DMS 273 treated with DMSO at 0.1 percent for 48 hours (cell line): Measurements from ENCODE around the gene GALNT18.

Experiments
- DNase-seq: peaks from one replicate; lab custom pipeline; 2025; lab: John Stamatoyannopoulos, UW

Gene GALNT18

GRCh38 chr11:11427542-11427941 lies 194.3 kb downstream of the GALNT18 start:
- DNase-seq: no peak

DNA sequence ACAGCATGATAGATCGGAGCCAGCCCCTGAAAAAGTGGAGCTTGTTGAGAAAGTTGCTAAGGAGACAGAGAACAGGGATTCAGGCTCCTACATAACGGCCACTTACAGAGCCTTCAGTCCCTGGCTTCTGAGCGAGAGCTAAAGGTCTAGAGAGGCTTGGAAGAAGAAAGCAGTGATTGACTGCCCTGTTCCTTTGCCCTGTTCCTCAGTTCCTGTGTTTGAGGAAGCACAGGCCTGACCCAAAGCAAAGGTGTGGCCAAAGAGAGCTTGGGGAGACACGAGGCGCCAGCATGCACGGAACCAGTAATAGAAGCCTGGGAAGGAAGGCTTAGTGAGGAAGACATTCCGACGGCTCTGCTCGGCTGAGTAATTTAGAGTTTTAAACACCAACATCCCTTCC lies 194.7 kb downstream of the GALNT18 start:
- no peak for DNase-seq

GRCh38 chr11:11426226-11426952 lies 195.4 kb downstream of the GALNT18 start:
- DNase-seq: no peak

DNA sequence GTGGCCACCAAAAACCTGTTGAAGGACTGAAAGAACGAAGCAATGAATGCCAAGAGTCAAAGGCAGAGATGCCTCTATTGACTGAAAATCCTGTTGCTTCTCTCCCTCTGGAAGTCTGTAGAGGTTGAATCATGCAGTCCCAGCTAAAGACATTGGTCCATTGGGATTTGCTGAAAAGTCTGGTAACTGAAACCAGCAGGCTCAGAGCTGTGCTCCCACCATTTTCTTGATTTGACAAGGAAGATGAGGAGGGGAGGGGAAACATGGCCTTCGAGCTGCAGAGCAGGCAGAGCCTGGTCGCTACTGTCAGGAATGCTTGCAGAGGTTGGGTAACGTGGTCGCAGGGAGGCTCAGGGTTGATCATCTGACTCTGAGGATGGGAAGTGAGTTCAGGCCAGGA lies 196.0 kb downstream of the GALNT18 start:
- no peak for DNase-seq

GRCh38 chr11:11424688-11425087 lies 197.1 kb downstream of the GALNT18 start:
- no peak for DNase-seq

DNA sequence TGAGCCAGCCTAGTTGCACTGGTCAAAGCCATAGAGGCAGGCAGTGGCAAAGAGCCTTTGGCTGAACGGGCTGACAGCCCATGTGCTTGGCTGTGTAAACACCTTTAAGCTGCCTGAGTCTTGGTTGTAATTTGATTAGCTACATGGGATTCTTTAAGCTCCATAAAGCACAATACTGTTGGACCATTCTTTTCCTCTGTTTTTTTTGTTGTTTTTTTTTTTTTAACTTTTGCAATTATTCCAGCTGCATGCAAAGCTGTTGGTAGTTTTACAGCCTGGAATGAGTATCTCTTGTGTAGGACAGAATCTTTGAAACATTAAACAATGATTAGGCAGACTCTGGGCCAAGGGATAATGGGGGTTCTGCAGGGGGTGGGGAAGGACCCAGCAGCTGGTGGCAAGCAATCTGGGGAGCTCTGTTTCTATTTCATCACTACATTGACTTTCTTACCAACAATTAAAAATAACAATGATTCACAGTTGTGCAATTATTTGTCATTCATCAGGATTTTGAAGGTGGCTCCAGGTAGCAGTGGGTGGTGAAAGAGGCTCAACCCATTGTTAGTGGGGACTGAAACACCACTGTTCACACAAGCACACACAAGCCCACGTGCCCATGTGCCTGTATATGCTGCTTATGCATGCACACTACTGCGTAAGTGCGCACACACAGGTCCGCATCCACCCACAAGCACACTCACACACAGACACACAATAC lies 199.2 kb downstream of the GALNT18 start:
- DNase-seq: no peak

GRCh38 chr11:11421509-11421908 lies 200.3 kb downstream of the GALNT18 start:
- DNase-seq: no peak

DNA sequence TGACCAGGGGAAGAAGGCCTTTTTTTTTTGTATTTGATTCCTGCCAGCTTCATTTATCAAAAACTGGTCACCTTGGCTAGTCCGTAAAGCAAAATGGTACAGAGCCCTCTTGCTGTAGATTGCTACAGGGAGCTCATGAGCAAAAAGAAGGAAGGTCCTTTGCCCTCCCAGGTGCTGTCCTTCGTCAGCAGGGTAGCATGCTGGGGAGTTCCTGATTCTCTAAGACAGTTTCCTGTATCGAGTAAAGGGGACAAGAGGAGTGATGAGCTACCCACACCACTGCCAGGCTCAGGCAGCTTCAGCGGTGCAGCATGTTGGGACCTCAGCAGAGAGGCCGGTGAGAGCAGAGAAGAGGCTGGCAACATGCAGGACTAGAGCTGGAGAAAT lies 200.9 kb downstream of the GALNT18 start:
- DNase-seq: no peak

DNA sequence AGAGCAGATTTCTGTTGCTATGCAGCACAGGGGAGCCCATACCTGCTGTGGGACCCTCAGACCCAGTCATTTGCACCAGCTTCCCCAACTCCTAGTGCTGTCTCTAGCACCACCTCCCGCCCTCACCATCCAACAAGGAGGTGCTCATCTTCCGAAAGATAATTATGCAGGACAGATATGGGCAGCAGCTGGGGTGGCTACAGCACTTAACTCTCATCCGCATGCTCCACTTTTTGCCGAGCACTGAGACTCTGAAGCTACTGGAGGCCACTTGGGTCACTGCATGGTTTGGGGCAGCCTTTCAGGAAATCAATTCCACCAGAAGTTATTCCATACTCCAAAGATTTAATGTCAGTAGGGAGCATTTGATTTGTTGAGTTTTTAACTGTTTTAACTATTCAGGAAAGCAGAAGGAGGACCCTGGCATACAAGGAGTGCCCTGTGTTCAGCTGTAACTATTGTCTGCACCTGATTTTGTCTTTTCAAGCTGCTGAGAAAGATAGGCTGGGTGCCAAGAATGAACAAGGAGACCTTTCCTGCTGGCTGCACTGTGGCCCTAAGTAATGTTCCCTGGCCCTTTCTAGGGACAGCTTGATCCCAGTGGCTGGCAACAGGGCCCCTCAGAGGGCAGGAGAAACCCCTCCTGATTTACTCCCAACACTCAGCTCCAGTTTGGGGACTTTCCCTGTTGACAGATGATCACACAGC lies 201.5 kb downstream of the GALNT18 start:
- no peak for DNase-seq

- DNase-seq: no peak
Observed at GRCh38 chr11:11419747-11420146, 202.1 kb downstream of the GALNT18 start.

DNA sequence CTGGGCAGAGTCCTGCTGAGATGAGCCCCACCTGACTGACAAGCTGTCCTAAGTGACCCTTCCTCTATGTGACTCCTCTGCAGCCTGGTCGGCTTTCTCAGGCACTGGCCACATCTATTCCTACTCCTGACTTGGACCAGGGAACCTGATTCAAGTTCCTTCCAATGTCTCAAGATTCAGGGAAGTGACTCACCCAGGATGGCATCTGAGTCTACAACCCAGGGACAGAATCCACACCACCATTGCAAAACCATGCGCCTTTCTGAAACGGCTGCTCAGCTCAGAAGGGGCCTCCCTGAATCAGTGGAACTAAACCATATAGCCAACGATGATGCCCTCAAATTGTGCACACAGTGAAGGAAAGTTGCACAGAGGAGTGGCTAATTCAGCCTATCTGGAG lies 204.9 kb downstream of the GALNT18 start:
- DNase-seq: no peak

GRCh38 chr11:11416502-11416901 lies 205.3 kb downstream of the GALNT18 start:
- DNase-seq: no peak

- no peak for DNase-seq
Observed at GRCh38 chr11:11415901-11416300, 205.9 kb downstream of the GALNT18 start.

- no peak for DNase-seq
Observed at GRCh38 chr11:11414996-11415395, 206.8 kb downstream of the GALNT18 start.

DNA sequence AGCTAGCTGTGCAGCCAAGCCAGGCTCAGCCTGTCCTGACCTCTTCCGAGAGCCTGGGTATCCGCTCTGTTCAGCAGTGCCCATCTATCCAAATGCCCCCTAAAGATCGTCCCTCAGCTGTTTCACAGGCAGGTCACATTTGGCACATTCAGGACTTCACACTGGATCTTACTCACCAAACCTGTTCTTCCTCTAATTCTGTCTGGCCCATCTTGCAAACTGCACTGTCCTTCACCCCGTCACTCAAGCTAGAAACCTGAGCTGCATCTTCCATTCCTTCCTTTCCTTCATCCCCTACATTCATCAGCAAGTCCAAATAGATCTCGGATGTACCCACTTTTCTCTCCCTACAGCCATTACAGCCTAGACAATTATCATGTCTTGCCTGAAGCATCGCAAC lies 208.0 kb downstream of the GALNT18 start:
- no peak for DNase-seq

GRCh38 chr11:11411401-11411985 lies 210.3 kb downstream of the GALNT18 start:
- no peak for DNase-seq

DNA sequence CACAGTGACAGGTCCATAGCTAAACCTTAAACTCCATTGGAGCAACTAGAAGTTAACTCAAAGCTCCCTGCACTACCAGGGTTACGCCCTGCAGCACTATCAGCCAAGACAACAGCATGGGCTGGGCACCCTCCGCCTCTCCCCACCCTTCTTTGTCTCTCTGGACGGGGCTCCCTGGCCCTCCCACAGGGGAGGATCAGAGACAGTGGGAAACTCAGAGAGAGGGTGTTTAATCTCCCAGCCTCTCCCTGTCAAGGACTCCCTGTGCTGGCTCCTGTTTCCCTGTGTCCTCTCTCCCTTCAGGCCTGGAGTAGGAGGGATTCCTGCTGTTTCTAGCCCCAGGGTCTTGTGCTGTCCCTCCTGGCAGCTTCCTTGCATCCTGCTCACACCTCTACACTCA lies 211.9 kb downstream of the GALNT18 start:
- DNase-seq: no peak

GRCh38 chr11:11409224-11409623 lies 212.6 kb downstream of the GALNT18 start:
- DNase-seq: no peak

DNA sequence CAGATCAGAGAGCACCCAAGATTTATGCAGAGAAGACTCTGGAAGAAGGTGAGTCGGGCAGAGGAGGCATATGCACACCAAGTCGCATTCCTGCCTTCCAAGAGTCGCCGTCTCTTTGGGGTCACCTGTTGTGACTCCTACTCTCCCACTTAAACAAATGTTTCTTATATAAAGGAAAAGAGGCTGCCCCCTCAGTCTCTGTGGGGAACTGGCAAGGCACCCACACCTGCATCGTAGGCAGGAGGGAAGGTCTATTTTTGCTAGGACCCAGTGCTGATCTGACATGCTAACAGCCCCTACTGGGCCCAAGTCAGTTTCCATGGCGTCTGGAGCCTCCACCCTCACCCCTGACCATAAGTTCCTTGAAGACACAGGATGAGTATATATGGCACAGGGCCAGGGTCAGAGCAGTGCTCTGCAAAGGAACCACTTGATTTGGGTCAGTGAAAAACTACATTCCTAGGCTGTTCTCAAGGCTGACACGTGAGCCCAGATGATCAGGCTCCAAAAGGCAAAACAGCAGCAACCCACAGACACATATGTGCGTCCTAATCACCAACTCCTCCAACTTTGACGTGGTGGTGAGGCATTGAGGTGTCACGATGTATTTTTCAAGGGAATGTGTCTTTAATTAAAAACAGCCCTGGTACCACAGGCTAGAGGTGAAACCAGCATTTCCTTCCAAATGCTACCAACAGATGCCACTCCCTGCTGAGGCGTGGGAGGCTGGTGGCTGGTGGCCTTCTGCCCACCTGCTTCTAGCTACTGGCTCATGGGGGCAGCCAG lies 213.2 kb downstream of the GALNT18 start:
- no peak for DNase-seq

DNA sequence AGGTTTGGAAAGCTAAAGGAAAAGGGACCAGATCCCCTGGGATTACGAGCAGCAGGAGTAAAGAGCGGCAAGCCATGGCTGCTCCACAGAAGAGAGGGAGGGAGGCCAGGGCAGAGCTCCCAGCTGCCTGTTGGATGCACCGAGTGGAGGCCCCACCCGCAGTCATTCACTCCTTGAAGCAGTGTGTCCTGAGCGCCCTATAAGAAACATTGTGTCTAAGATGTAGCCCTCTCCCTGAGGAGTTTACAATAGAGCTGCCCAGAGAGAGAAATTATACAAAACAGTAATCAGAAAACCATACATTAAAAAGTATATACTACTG lies 214.1 kb downstream of the GALNT18 start:
- no peak for DNase-seq

DNA sequence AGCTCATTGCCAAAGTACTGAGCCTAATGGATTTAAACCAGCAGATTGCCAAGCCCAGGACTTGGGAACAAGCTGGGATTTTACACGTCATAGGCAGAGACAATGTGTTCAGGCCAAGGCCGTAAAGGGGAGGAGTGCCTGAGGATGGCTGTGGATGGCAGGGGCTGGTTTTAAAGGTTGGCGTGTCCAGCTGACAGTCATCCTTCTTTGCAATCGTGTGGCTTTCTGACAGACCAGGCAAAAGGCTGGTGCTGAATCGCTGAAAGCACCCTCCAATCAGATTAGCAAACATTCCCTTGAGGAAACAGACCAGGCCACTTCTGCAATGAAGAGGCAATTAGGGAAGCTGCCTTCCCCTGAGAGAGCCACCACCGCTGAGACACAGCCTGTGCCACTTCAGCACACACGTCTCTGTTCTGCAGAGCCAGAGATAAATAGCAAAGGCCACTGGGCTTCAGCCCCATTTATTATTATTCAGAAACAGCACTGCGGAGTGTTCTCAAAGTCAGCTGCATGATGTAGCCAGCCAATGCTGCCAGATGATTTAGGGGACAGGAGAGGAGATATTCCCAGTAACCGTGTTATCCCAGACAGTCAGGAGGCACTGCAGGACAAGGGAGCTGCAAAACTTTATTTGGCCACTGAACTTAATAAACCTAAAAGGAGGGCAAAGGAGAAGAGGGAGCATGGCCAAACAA lies 214.6 kb downstream of the GALNT18 start:
- DNase-seq: no peak

GRCh38 chr11:11406652-11407051 lies 215.2 kb downstream of the GALNT18 start:
- no peak for DNase-seq
